ENCODE data around the gene ZSCAN18. TPM values are rescaled to one million over a fixed set of nuclear protein-coding genes. Genes with fewer than 3 reads are reported as not detected.
A peak's percentile ranks its signal among the peaks of the same experiment; 100 is the strongest.

The ZSCAN18 gene
- total and polyA plus RNA-seq, 4 experiments from 2014 or later, result 15.3 to 69.1 (median 39.8) TPM

DNA sequence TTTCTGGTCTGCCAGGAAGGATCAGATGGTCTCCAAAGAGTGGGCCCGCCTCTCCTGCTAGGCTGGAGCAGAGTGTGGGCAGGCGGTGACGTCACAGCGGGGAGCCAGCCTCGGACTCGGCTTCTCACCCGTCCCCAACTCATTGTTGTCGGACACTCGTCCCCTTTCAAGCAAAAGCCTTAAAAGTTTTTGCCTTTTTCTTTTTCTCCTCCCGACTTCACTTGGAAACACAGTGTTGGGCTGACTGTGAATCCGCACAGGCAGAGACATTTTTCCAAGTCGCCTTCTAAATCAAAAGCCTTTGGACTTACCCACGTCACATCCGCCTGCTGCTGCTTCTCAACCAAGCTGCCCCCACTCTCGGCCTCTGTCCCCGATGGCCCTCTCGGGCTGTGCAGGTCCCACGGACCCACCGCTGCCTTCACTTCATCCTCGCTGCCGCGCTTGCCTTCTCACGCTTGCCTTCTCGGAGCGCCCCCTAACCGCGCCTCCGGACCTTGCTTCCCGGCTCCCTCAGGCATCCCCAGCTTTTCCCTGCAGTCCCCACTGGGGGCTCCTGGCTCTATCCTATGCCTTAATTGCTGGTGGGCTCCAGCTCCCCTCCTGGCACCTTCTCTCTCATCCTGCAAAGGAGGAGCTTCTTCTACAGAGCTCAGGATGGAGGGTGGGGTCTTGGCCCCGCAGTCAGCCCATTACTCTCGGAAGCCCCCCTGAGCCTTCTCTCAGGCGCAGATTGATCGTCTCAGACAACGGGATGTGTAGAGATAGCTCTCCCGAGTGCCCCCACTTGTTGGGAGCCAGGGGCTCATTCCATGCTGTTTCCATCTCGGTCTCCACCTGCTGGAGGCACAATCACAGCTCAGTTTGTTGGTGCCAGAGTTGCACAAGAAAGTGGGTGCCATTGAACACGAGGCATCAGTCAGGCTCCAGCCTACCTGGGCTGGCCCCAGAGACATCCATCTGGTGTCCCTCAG, 42.8 kb downstream of the ZSCAN18 start:
- H3K4me3 Mint-ChIP-seq, result peak overlapping the region in 3 of 8 donors; percentile 18 to 34 (median 31)
- no peaks in the 10 kb centered on the region for H3K27me3 ChIP-seq (ENCODE audit: insufficient read depth, low read length)
- H3K4me1 ChIP-seq (ENCODE audit: insufficient read depth, low read length), result peaks cover 3% of the 10 kb centered on the region
- no peaks in the 10 kb centered on the region for H3K36me3 ChIP-seq (ENCODE audit: insufficient read depth, low read length)
- ChIA-PET CTCF (ENCODE audit: partially characterized antibody) (interaction anchor here (0.6 kb wide), 1 partner anchor 23 kb away, joined by 3 read pairs; no protein-coding TSS in a partner anchor), POLR2A (ENCODE audit: partially characterized antibody) (no interaction called here)
- peaks cover 2 to 75% (median 60%) of the 10 kb centered on the region in 8 donors for H3K9me3 Mint-ChIP-seq
- intact Hi-C loops (cut with micrococcal nuclease), result no loop called here
- H3K36me3 Mint-ChIP-seq, result peaks cover 18 to 27% of the 10 kb centered on the region in 2 donors
- H3K4me3 ChIP-seq (ENCODE audit: low read length in 2 of 2), result no peak overlapping the region
- no peak overlapping the region for H3K27ac Mint-ChIP-seq
- DNase-seq, result no peak
- H3K4me1 Mint-ChIP-seq, result peaks cover 0 to 14% (median 4%) of the 10 kb centered on the region in 4 donors
- no peak overlapping the region for H3K27ac ChIP-seq (ENCODE audit: low read depth, low read length)
- H3K9me3 ChIP-seq (ENCODE audit: control insufficient read depth in 1 of 2, low read length in 2 of 2), result peaks cover 0 to 21% of the 10 kb centered on the region in 2 donors
- H3K27me3 Mint-ChIP-seq, result peaks cover 12 to 16% of the 10 kb centered on the region in 2 donors

DNA sequence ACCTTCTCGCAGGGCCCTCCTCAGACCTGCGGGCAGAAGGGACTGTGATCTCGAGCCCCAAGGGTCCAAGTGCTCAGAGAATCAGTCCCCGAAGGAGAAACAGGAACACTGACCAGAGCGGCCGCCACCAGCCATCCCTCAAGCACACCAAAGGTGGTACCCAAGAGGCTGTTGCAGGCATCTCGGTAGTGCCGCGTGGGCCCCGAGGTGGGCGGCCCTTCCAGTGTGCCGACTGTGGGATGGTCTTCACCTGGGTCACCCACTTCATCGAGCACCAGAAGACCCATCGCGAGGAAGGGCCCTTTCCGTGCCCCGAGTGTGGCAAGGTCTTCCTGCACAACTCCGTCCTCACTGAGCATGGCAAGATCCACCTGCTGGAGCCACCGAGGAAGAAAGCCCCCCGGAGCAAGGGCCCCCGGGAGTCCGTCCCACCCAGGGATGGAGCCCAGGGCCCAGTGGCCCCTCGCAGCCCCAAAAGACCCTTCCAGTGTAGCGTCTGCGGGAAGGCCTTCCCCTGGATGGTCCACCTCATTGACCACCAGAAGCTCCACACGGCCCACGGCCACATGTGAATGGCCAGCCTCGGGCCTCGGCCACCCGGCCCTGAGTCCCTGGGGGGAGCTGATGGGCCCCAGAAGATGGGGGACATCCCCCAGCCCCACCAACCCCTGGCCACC, 44.4 kb downstream of the ZSCAN18 start:
- Histone ChIP-seq H3K36me3 (ENCODE audit: insufficient read depth, low read length) (no peaks in the 10 kb centered on the region), H3K4me1 (ENCODE audit: insufficient read depth, low read length) (peaks cover under 1% of the 10 kb centered on the region), H3K27ac (ENCODE audit: low read depth, low read length) (no peak overlapping the region), H3K27me3 (ENCODE audit: insufficient read depth, low read length) (no peaks in the 10 kb centered on the region), H3K4me3 (ENCODE audit: low read length in 2 of 2) (no peak overlapping the region), H3K9me3 (ENCODE audit: control insufficient read depth in 1 of 2, low read length in 2 of 2) (peaks cover 0 to 30% of the 10 kb centered on the region in 2 donors)
- ChIA-PET POLR2A (ENCODE audit: partially characterized antibody) (no interaction called here), CTCF (ENCODE audit: partially characterized antibody) (no interaction called here)
- intact Hi-C loops (cut with micrococcal nuclease), result no loop called here
- Mint-ChIP-seq H3K4me3 (no peak overlapping the region), H3K27ac (no peak overlapping the region), H3K36me3 (peaks cover 20 to 24% of the 10 kb centered on the region in 2 donors), H3K4me1 (peaks cover 0 to 10% (median 2%) of the 10 kb centered on the region in 4 donors), H3K27me3 (peaks cover 8 to 13% of the 10 kb centered on the region in 2 donors), H3K9me3 (peaks cover 2 to 79% (median 61%) of the 10 kb centered on the region in 8 donors)
- DNase-seq, result no peak

DNA sequence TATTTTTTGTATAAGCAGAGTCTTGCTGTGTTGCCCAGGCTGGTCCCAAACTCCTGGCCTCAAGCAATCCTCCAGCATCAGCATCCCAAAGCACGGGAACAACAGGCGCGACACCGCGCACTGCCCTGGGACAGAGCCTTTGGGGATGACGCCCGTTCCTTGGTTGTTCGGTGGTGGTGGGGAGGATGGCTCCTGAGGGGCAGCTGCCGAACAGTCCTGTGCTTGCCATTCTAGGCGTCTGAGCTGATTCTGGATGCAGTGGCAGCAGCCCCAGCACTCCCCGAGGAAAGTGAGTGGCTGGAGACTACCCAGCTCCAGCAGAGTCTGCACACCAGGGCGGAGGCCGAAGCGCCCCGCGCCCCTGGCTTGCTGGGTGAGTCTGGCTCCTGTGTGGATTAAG, 45.8 kb downstream of the ZSCAN18 start:
- Mint-ChIP-seq H3K9me3 (peaks cover 2 to 73% (median 59%) of the 10 kb centered on the region in 8 donors), H3K36me3 (peaks cover 15 to 19% of the 10 kb centered on the region in 2 donors), H3K4me1 (peaks cover 0 to 7% (median 2%) of the 10 kb centered on the region in 4 donors), H3K4me3 (no peak overlapping the region), H3K27me3 (peaks cover 6 to 8% of the 10 kb centered on the region in 2 donors), H3K27ac (no peak overlapping the region)
- no peaks in the 10 kb centered on the region for H3K36me3 ChIP-seq (ENCODE audit: insufficient read depth, low read length)
- H3K9me3 ChIP-seq (ENCODE audit: control insufficient read depth in 1 of 2, low read length in 2 of 2), result peaks cover 0 to 24% of the 10 kb centered on the region in 2 donors
- intact Hi-C loops (cut with micrococcal nuclease), result no loop called here
- no peak for DNase-seq
- ChIA-PET POLR2A (ENCODE audit: partially characterized antibody) (no interaction called here), CTCF (ENCODE audit: partially characterized antibody) (no interaction called here)
- no peaks in the 10 kb centered on the region for H3K27me3 ChIP-seq (ENCODE audit: insufficient read depth, low read length)
- H3K27ac ChIP-seq (ENCODE audit: low read depth, low read length), result no peak overlapping the region
- no peaks in the 10 kb centered on the region for H3K4me1 ChIP-seq (ENCODE audit: insufficient read depth, low read length)
- no peak overlapping the region for H3K4me3 ChIP-seq (ENCODE audit: low read length in 2 of 2)

DNA sequence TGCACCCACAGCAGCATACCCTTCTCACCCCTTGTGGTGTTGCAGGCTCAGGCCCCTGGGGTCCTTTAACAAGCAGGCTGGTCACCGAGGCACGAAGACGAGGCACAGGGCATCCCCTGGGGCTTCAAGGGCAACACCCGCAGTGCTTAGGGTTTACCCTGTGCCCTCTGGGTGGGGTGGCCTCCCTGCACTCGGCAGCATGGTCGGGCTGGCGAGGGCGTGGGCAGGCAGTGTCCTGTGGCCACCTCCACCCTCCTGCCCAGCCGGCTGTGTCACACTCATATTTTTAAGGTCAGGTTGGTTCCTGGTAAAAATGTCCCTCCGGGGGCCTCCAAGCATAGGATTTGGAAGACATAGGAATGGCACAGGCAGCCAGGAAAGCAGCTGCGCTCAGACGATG, 50.4 kb downstream of the ZSCAN18 start:
- CTCF ChIA-PET (ENCODE audit: partially characterized antibody), result no interaction called here
- DNase-seq, result no peak
- Histone ChIP-seq H3K9me3 (ENCODE audit: control insufficient read depth in 1 of 2, low read length in 2 of 2) (peaks cover 0 to 19% of the 10 kb centered on the region in 2 donors), H3K4me3 (ENCODE audit: low read length in 2 of 2) (no peak overlapping the region), H3K4me1 (ENCODE audit: insufficient read depth, low read length) (no peaks in the 10 kb centered on the region), H3K36me3 (ENCODE audit: insufficient read depth, low read length) (no peaks in the 10 kb centered on the region), H3K27me3 (ENCODE audit: insufficient read depth, low read length) (no peaks in the 10 kb centered on the region), H3K27ac (ENCODE audit: low read depth, low read length) (no peak overlapping the region)
- Mint-ChIP-seq H3K9me3 (peaks cover 2 to 82% (median 57%) of the 10 kb centered on the region in 8 donors), H3K4me3 (no peak overlapping the region), H3K4me1 (no peaks in the 10 kb centered on the region), H3K27me3 (no peaks in the 10 kb centered on the region), H3K36me3 (peaks cover 4 to 7% of the 10 kb centered on the region in 2 donors), H3K27ac (no peak overlapping the region)
- POLR2A ChIA-PET (ENCODE audit: partially characterized antibody), result no interaction called here
- intact Hi-C loops (cut with micrococcal nuclease), result no loop called here

DNA sequence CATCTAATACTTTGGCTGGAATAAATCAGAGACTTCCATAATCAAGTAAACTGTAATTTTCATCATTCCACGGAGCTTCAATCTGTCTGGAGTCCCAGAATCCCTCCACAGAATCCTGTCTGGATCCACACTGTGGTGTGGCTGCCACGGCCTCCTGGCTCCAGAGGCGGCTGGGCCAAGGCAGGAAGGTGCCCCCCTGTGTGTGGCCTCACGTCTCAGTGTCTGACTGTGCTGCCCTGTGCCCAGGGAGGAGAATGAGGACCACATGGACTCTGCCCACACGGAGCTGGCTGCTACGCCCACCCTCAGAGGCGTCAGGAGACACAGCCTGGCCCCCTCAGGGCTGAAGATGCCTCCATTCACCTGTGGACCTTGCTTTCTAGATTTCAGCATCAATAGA, 51.2 kb downstream of the ZSCAN18 start:
- Mint-ChIP-seq H3K27me3 (no peaks in the 10 kb centered on the region), H3K4me1 (no peaks in the 10 kb centered on the region), H3K36me3 (peaks cover 6 to 7% of the 10 kb centered on the region in 2 donors), H3K27ac (no peak overlapping the region), H3K9me3 (peaks cover 2 to 83% (median 57%) of the 10 kb centered on the region in 8 donors), H3K4me3 (no peak overlapping the region)
- Histone ChIP-seq H3K4me3 (ENCODE audit: low read length in 2 of 2) (no peak overlapping the region), H3K27me3 (ENCODE audit: insufficient read depth, low read length) (no peaks in the 10 kb centered on the region), H3K4me1 (ENCODE audit: insufficient read depth, low read length) (no peaks in the 10 kb centered on the region), H3K9me3 (ENCODE audit: control insufficient read depth in 1 of 2, low read length in 2 of 2) (peaks cover 0 to 14% of the 10 kb centered on the region in 2 donors), H3K27ac (ENCODE audit: low read depth, low read length) (no peak overlapping the region), H3K36me3 (ENCODE audit: insufficient read depth, low read length) (no peaks in the 10 kb centered on the region)
- ChIA-PET POLR2A (ENCODE audit: partially characterized antibody) (no interaction called here), CTCF (ENCODE audit: partially characterized antibody) (interaction anchor here (0.6 kb wide), 1 partner anchor 730 kb away, joined by 3 read pairs; no protein-coding TSS in a partner anchor)
- intact Hi-C loops (cut with micrococcal nuclease), result no loop called here
- DNase-seq, result no peak

DNA sequence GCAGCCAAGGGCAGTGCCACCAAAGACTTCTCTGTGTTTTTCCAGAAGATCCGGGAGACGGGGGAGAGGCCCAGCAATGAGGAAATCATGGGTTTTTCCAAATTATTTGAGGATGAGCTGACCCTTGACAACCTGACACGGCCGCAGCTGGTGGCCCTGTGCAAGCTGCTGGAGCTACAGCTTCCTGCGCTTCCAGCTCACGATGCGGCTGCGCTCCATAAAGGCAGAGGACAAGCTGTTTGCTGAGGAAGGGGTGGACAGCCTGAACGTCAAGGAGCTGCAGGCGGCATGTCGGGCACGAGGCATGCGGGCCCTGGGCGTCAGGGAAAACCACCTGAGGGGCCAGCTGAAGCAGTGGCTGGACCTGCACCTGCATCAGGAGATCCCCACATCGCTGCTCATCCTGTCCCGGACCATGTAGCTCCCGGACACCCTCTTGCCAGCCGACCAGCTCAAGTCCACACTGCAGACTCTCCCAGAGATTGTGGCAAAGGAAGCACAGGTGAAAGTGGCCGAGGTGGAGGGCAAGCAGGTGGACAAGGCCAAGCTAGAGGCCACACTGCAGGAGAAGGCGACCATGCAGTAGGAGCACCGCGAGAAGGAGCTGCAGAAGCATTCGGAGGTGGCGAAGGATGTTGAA, 52.5 kb downstream of the ZSCAN18 start:
- H3K9me3 Mint-ChIP-seq, result peaks cover 2 to 83% (median 59%) of the 10 kb centered on the region in 8 donors

DNA sequence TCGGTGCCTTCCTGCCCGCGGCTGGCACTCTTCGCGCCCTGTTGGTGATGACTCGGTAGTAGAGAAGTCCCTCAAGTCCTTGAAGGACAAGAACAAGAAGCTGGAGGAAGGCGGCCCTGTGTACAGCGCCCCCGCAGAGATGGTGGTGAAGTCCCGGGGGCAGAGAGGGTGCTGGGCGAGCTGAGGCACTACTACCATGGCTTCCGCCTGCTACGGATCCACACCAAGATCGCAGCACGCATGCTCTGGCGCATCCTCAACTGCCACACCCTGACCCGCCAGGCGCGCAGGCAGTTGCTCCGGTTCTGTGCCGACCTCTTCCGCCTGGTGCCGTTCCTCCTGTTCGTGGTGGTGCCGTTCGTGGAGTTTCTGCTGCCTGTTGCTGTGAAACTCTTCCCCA, 53.1 kb downstream of the ZSCAN18 start:
- Mint-ChIP-seq H3K36me3 (peaks cover 9% of the 10 kb centered on the region in 2 donors), H3K27ac (peak overlapping the region in 1 of 7 donors; percentile 55), H3K27me3 (no peaks in the 10 kb centered on the region), H3K4me1 (no peaks in the 10 kb centered on the region), H3K4me3 (no peak overlapping the region), H3K9me3 (peaks cover 2 to 83% (median 59%) of the 10 kb centered on the region in 8 donors)
- intact Hi-C loops (cut with micrococcal nuclease), result no loop called here
- ChIA-PET CTCF (ENCODE audit: partially characterized antibody) (no interaction called here), POLR2A (ENCODE audit: partially characterized antibody) (no interaction called here)
- Histone ChIP-seq H3K27me3 (ENCODE audit: insufficient read depth, low read length) (no peaks in the 10 kb centered on the region), H3K4me1 (ENCODE audit: insufficient read depth, low read length) (no peaks in the 10 kb centered on the region), H3K4me3 (ENCODE audit: low read length in 2 of 2) (no peak overlapping the region), H3K27ac (ENCODE audit: low read depth, low read length) (no peak overlapping the region), H3K36me3 (ENCODE audit: insufficient read depth, low read length) (no peaks in the 10 kb centered on the region), H3K9me3 (ENCODE audit: control insufficient read depth in 1 of 2, low read length in 2 of 2) (peaks cover 0 to 10% of the 10 kb centered on the region in 2 donors)
- no peak for DNase-seq

More for the DNA sequence above, 52.5 kb downstream of the ZSCAN18 start:
- Histone ChIP-seq H3K27me3 (ENCODE audit: insufficient read depth, low read length) (no peaks in the 10 kb centered on the region), H3K36me3 (ENCODE audit: insufficient read depth, low read length) (no peaks in the 10 kb centered on the region), H3K27ac (ENCODE audit: low read depth, low read length) (no peak overlapping the region), H3K4me3 (ENCODE audit: low read length in 2 of 2) (no peak overlapping the region), H3K4me1 (ENCODE audit: insufficient read depth, low read length) (no peaks in the 10 kb centered on the region), H3K9me3 (ENCODE audit: control insufficient read depth in 1 of 2, low read length in 2 of 2) (peaks cover 0 to 10% of the 10 kb centered on the region in 2 donors)
- Mint-ChIP-seq H3K27ac (no peak overlapping the region), H3K4me1 (no peaks in the 10 kb centered on the region), H3K36me3 (peaks cover 9% of the 10 kb centered on the region in 2 donors), H3K4me3 (no peak overlapping the region), H3K27me3 (no peaks in the 10 kb centered on the region)
- ChIA-PET CTCF (ENCODE audit: partially characterized antibody) (no interaction called here), POLR2A (ENCODE audit: partially characterized antibody) (no interaction called here)
- no peak for DNase-seq
- intact Hi-C loops (cut with micrococcal nuclease), result no loop called here
